Astrocyte of the spinal cord (primary cell): ENCODE data around the gene CS.
A peak's percentile ranks its signal among the peaks of the same experiment; 100 is the strongest.

Experiments
- DNase-seq: peaks from one replicate; pipeline ENCODE4 v3.0.0; 2011; ENCODE audit warnings: low read depth, low spot score
- H3K4me3 ChIP-seq: 2 replicates; pipeline ENCODE4 v1.5.1; 2011; ENCODE audit warnings: low read depth, mild to moderate bottlenecking, low read length, moderate library complexity
- CTCF ChIP-seq: IDR thresholded peaks from 2 replicates; pipeline ENCODE4 v1.5.1; 2012; ENCODE audit warnings: low read depth, mild to moderate bottlenecking, low read length, inconsistent platforms
- in situ Hi-C: cut with HindIII; loops from 2 replicates; pipeline ENCODE4 v1.10.0; 2017; ENCODE audit warnings: low sequenced_read_pairs

The CS gene

GRCh38 chr12:56321027-56321426 is 20.9 kb upstream of the CS start:
- DNase-seq, result no peak
- in situ Hi-C loops, result no loop called here
- no peak for TF ChIP-seq CTCF
- no peak overlapping the region for H3K4me3 ChIP-seq

- DNase-seq, result no peak
- TF ChIP-seq CTCF, result no peak
- no peak overlapping the region for H3K4me3 ChIP-seq
- in situ Hi-C loops, result no loop called here
Measured at GRCh38 chr12:56317675-56318074, 17.5 kb upstream of the CS start.

- no peak for TF ChIP-seq CTCF
- peak; percentile 98 for DNase-seq
- in situ Hi-C loops, result no loop called here
- H3K4me3 ChIP-seq, result peak within 1 kb of the TSS; percentile 84
Measured at GRCh38 chr12:56315622-56316473, 15.7 kb upstream of the CS start, which contains the start of gene CNPY2. Gene CNPY2, minus strand, starts transcription at chr12:56315988. Its CDS starts 771 bp downstream, at chr12:56315217.

GRCh38 chr12:56315249-56315621 is 15.1 kb upstream of the CS start:
- in situ Hi-C loops, result no loop called here
- no peak for TF ChIP-seq CTCF
- peak; percentile 10 for DNase-seq
- H3K4me3 ChIP-seq, result peak overlapping the region; percentile 84

GRCh38 chr12:56311003-56311402 is 10.9 kb upstream of the CS start:
- in situ Hi-C loops, result no loop called here
- H3K4me3 ChIP-seq, result no peak overlapping the region
- no peak for DNase-seq
- TF ChIP-seq CTCF, result no peak

- H3K4me3 ChIP-seq, result no peak overlapping the region
- in situ Hi-C loops, result no loop called here
- TF ChIP-seq CTCF, result no peak
- no peak for DNase-seq
Measured at GRCh38 chr12:56308714-56309113, 8.6 kb upstream of the CS start.
